Measurements from ENCODE around the gene STRIT1.

DNA sequence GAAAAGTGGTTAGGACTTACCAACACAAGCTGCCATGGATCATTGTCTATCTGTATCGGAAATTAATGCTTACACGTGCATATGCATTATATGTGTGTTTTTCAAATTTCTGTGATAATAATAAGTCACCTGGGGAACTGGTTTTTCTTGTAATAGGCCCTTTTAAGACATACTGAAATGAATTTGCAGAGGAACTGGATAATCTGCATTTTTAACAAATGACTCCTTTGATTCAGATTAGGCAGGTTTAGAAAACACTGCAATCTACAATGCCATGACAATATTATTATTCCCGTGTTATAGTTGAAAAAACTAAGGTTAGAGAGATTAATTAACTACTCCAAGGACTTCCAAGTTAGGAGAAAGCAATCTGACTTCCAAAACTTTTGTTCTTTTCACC lies 23.4 kb downstream of the STRIT1 start:
- TF ChIP-seq CTCF (conservative IDR thresholded peaks at IDR 0.05; ENCODE audit: low read length) (no peak), EZH2phosphoT487 (IDR thresholded peaks at IDR 0.05; ENCODE audit: borderline replicate concordance) (no peak)

Measured in Loucy (cell line).